ENCODE measurements around the gene NPBWR2. TPM values are rescaled to one million over a fixed set of nuclear protein-coding genes. Genes with fewer than 3 reads are reported as not detected.
"Not testable (repeated sequence)": the region's sequence is repeated elsewhere in the genome, so short reads cannot be mapped to it uniquely, and the experiment has no call there.

The NPBWR2 gene
- total RNA-seq, 1 donor from 2014 or later, result not detected

- Mint-ChIP-seq H3K27ac (ENCODE audit: unreplicated experiment) (no peak overlapping the region), H3K9me3 (ENCODE audit: unreplicated experiment) (no peaks in the 10 kb centered on the region), H3K4me3 (ENCODE audit: unreplicated experiment) (no peak overlapping the region), H3K36me3 (ENCODE audit: unreplicated experiment) (no peaks in the 10 kb centered on the region), H3K27me3 (ENCODE audit: unreplicated experiment) (peaks cover 29% of the 10 kb centered on the region), H3K4me1 (ENCODE audit: unreplicated experiment) (no peaks in the 10 kb centered on the region)
- no peak for TF ChIP-seq CTCF (IDR thresholded peaks at IDR 0.05)
- DNase-seq (ENCODE audit: extremely low spot score, unreplicated experiment), result no peak
Observed at GRCh38 chr20:64138276-64138815, 31.0 kb upstream of the NPBWR2 start.

GRCh38 chr20:64137598-64138031, 30.2 kb upstream of the NPBWR2 start:
- no peaks in the 10 kb centered on the region for H3K4me1 Mint-ChIP-seq (ENCODE audit: unreplicated experiment)
- no peak for DNase-seq (ENCODE audit: extremely low spot score, unreplicated experiment)
- no peak overlapping the region for H3K27ac Mint-ChIP-seq (ENCODE audit: unreplicated experiment)
- H3K36me3 Mint-ChIP-seq (ENCODE audit: unreplicated experiment), result no peaks in the 10 kb centered on the region
- peaks cover 23% of the 10 kb centered on the region for H3K27me3 Mint-ChIP-seq (ENCODE audit: unreplicated experiment)
- H3K4me3 Mint-ChIP-seq (ENCODE audit: unreplicated experiment), result no peak overlapping the region
- TF ChIP-seq CTCF (IDR thresholded peaks at IDR 0.05), result no peak
- H3K9me3 Mint-ChIP-seq (ENCODE audit: unreplicated experiment), result no peaks in the 10 kb centered on the region

- no peaks in the 10 kb centered on the region for H3K4me1 Mint-ChIP-seq (ENCODE audit: unreplicated experiment)
- H3K9me3 Mint-ChIP-seq (ENCODE audit: unreplicated experiment), result no peaks in the 10 kb centered on the region
- no peaks in the 10 kb centered on the region for H3K36me3 Mint-ChIP-seq (ENCODE audit: unreplicated experiment)
- H3K4me3 Mint-ChIP-seq (ENCODE audit: unreplicated experiment), result no peak overlapping the region
- H3K27me3 Mint-ChIP-seq (ENCODE audit: unreplicated experiment), result peaks cover 16% of the 10 kb centered on the region
- no peak for DNase-seq (ENCODE audit: extremely low spot score, unreplicated experiment)
- TF ChIP-seq CTCF (IDR thresholded peaks at IDR 0.05), result no peak
- no peak overlapping the region for H3K27ac Mint-ChIP-seq (ENCODE audit: unreplicated experiment)
Observed at GRCh38 chr20:64136004-64136710, 28.8 kb upstream of the NPBWR2 start.

- H3K36me3 Mint-ChIP-seq (ENCODE audit: unreplicated experiment); H3K27me3 Mint-ChIP-seq (ENCODE audit: unreplicated experiment); H3K4me3 Mint-ChIP-seq (ENCODE audit: unreplicated experiment); H3K9me3 Mint-ChIP-seq (ENCODE audit: unreplicated experiment); DNase-seq (ENCODE audit: extremely low spot score, unreplicated experiment); H3K4me1 Mint-ChIP-seq (ENCODE audit: unreplicated experiment); H3K27ac Mint-ChIP-seq (ENCODE audit: unreplicated experiment): not testable (repeated sequence)
Observed at GRCh38 chr20:64134744-64135143, 27.4 kb upstream of the NPBWR2 start.

GRCh38 chr20:64133951-64134407, 26.6 kb upstream of the NPBWR2 start:
- H3K27ac Mint-ChIP-seq (ENCODE audit: unreplicated experiment), result no peak overlapping the region
- no peak overlapping the region for H3K4me3 Mint-ChIP-seq (ENCODE audit: unreplicated experiment)
- TF ChIP-seq CTCF (IDR thresholded peaks at IDR 0.05), result no peak
- H3K9me3 Mint-ChIP-seq (ENCODE audit: unreplicated experiment), result no peaks in the 10 kb centered on the region
- H3K4me1 Mint-ChIP-seq (ENCODE audit: unreplicated experiment), result no peaks in the 10 kb centered on the region
- DNase-seq (ENCODE audit: extremely low spot score, unreplicated experiment), result no peak
- H3K36me3 Mint-ChIP-seq (ENCODE audit: unreplicated experiment), result no peaks in the 10 kb centered on the region
- H3K27me3 Mint-ChIP-seq (ENCODE audit: unreplicated experiment), result peaks cover 10% of the 10 kb centered on the region

All from osteocyte (in vitro differentiated cells).